Measurements from ENCODE around the gene PDSS2.

DNA sequence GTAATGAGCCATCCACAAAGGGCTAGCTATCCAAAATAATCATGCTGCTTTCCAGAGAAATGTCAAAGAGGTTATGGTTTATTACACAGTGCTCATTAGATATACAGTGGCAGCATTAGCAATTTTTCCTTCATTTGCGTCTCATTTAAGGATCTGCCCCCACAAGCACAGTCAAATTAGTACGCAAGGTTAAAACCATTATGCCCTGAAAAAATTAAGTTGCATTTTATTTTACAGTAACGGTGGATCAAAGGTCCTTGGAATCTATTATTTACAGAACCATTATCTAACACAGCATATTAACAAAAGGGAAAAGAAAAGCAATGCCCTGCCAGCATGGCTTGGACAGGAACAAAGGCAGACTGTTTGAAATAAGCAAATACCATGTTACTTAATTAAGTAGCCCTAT lies 144.8 kb downstream of the PDSS2 start:
- TF ChIP-seq, protein P1, sequence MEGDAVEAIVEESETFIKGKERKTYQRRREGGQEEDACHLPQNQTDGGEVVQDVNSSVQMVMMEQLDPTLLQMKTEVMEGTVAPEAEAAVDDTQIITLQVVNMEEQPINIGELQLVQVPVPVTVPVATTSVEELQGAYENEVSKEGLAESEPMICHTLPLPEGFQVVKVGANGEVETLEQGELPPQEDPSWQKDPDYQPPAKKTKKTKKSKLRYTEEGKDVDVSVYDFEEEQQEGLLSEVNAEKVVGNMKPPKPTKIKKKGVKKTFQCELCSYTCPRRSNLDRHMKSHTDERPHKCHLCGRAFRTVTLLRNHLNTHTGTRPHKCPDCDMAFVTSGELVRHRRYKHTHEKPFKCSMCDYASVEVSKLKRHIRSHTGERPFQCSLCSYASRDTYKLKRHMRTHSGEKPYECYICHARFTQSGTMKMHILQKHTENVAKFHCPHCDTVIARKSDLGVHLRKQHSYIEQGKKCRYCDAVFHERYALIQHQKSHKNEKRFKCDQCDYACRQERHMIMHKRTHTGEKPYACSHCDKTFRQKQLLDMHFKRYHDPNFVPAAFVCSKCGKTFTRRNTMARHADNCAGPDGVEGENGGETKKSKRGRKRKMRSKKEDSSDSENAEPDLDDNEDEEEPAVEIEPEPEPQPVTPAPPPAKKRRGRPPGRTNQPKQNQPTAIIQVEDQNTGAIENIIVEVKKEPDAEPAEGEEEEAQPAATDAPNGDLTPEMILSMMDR (IDR thresholded peaks at IDR 0.05) = no peak
- TF ChIP-seq, protein P2, sequence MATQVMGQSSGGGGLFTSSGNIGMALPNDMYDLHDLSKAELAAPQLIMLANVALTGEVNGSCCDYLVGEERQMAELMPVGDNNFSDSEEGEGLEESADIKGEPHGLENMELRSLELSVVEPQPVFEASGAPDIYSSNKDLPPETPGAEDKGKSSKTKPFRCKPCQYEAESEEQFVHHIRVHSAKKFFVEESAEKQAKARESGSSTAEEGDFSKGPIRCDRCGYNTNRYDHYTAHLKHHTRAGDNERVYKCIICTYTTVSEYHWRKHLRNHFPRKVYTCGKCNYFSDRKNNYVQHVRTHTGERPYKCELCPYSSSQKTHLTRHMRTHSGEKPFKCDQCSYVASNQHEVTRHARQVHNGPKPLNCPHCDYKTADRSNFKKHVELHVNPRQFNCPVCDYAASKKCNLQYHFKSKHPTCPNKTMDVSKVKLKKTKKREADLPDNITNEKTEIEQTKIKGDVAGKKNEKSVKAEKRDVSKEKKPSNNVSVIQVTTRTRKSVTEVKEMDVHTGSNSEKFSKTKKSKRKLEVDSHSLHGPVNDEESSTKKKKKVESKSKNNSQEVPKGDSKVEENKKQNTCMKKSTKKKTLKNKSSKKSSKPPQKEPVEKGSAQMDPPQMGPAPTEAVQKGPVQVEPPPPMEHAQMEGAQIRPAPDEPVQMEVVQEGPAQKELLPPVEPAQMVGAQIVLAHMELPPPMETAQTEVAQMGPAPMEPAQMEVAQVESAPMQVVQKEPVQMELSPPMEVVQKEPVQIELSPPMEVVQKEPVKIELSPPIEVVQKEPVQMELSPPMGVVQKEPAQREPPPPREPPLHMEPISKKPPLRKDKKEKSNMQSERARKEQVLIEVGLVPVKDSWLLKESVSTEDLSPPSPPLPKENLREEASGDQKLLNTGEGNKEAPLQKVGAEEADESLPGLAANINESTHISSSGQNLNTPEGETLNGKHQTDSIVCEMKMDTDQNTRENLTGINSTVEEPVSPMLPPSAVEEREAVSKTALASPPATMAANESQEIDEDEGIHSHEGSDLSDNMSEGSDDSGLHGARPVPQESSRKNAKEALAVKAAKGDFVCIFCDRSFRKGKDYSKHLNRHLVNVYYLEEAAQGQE (IDR thresholded peaks at IDR 0.05; ENCODE audit: insufficient read depth in 1 of 2, low read depth in 2 of 2, low read length in 1 of 2) = no peak
- TF ChIP-seq POLR2AphosphoS5 (IDR thresholded peaks at IDR 0.05; ENCODE audit: low read depth, low read length) (no peak), SIN3A (IDR thresholded peaks at IDR 0.05; ENCODE audit: borderline replicate concordance, insufficient read depth, low read depth, low read length) (no peak), TCF7L2 (IDR thresholded peaks at IDR 0.05; ENCODE audit: low read depth, low read length) (no peak)

Measured in Panc1 (cell line).